ENCODE measurements around the gene RNASE11. TPM values are rescaled to one million over a fixed set of nuclear protein-coding genes. Genes with fewer than 3 reads are reported as not detected.
"Not testable (repeated sequence)": the region's sequence is repeated elsewhere in the genome, so short reads cannot be mapped to it uniquely, and the experiment has no call there.

The RNASE11 gene
- polyA plus RNA-seq, 1 experiment = not detected

- ChIA-PET CTCF (interaction anchor here (0.6 to 7.9 kb wide), 7 partner anchors 74 to 280 kb away, joined by 3 to 71 read pairs (median 3); partner anchors contain the start of genes APEX1, OSGEP, PARP2 and TEP1), POLR2A (no interaction called here)
- no peak overlapping the region for H3K27ac ChIP-seq (ENCODE audit: low read depth, low read length)
- H3K4me3 ChIP-seq (ENCODE audit: low read depth, low read length) = no peak overlapping the region
- TF ChIP-seq, protein P1, sequence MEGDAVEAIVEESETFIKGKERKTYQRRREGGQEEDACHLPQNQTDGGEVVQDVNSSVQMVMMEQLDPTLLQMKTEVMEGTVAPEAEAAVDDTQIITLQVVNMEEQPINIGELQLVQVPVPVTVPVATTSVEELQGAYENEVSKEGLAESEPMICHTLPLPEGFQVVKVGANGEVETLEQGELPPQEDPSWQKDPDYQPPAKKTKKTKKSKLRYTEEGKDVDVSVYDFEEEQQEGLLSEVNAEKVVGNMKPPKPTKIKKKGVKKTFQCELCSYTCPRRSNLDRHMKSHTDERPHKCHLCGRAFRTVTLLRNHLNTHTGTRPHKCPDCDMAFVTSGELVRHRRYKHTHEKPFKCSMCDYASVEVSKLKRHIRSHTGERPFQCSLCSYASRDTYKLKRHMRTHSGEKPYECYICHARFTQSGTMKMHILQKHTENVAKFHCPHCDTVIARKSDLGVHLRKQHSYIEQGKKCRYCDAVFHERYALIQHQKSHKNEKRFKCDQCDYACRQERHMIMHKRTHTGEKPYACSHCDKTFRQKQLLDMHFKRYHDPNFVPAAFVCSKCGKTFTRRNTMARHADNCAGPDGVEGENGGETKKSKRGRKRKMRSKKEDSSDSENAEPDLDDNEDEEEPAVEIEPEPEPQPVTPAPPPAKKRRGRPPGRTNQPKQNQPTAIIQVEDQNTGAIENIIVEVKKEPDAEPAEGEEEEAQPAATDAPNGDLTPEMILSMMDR (IDR thresholded peaks at IDR 0.05; ENCODE audit: low read depth, low read length) = peak; percentile 62
- no peaks in the 10 kb centered on the region for H3K27me3 ChIP-seq (ENCODE audit: control insufficient read depth, insufficient read depth, low read length)
- no peak for DNase-seq (ENCODE audit: low read depth, low spot score)
- H3K9me3 ChIP-seq (ENCODE audit: control insufficient read depth, insufficient read depth, low read length) = no peaks in the 10 kb centered on the region
Measured at GRCh38 chr14:20606190-20606901, 18.5 kb upstream of the RNASE11 start.

DNA sequence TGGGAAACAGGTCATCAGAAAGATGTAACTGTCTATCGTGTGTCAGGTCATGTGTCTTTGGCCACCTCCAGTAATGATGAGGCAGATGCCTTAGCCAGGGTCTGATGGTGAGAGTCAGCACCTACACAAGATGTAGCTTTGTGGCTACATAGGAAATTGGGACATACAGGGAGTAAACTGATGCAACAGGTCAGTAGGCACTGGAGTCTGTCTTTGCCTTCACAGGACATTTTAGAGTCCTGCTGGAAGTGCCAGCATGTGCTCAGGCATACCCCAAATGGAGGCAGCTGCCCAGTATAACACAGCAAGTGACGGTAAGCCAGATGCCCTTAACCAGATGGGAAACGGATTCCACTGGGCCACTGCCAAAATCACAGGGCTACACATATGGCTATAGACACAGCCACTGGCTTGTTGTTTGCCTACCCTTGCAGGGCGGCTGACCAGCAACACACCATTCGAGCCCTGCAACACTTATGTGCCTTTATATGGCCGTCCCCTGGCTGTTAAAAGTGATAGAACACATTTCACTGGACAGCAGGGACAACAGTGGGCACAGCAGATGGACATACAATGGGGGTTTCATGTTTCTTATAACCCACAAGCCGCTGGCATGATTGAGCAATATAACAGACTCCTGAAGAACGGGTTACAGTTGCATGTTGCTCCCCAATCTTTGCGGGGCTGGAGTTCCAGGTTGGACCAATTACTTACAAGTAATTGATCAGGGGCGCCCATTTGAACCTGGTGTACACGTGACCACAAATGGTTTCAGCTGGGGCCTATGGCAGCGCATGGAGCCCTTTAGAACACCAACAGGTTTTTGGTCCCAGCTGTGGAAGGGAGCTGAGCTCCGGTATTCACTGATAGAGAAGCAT lies 16.3 kb upstream of the RNASE11 start:
- Histone ChIP-seq H3K4me3 (ENCODE audit: low read depth, low read length) (no peak overlapping the region), H3K27me3 (ENCODE audit: control insufficient read depth, insufficient read depth, low read length) (peaks cover 2% of the 10 kb centered on the region), H3K27ac (ENCODE audit: low read depth, low read length) (no peak overlapping the region), H3K9me3 (ENCODE audit: control insufficient read depth, insufficient read depth, low read length) (no peaks in the 10 kb centered on the region)
- CTCF ChIA-PET = interaction anchor here (7.9 kb wide), 1 partner anchor 277 kb away, joined by 71 read pairs; no protein-coding TSS in a partner anchor
- DNase-seq (ENCODE audit: low read depth, low spot score) = no peak
- TF ChIP-seq, protein P1 (IDR thresholded peaks at IDR 0.05; ENCODE audit: low read depth, low read length) = no peak
- POLR2A ChIA-PET = no interaction called here

DNA sequence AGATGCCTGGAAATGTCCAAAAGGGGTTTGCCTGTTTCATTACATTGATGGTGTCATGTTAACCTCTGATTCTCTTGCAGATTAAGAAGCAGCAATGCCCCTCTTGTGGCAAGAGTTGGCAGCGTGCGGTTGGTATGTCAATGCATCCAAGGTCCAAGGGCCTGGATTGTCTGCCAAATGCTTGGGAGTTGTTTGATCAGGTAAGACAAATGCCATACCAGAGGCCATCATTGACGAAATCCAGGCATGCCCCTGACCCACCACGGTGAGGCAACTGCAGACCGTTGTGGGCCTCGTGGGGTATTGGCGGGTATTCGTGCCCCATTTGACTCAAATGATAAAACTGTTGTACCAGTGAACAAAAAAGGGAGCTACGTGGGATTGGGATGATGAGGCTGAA lies 14.8 kb upstream of the RNASE11 start:
- TF ChIP-seq, protein P1 (IDR thresholded peaks at IDR 0.05; ENCODE audit: low read depth, low read length) = no peak
- no peak for DNase-seq (ENCODE audit: low read depth, low spot score)
- H3K27me3 ChIP-seq (ENCODE audit: control insufficient read depth, insufficient read depth, low read length) = peaks cover 2% of the 10 kb centered on the region
- POLR2A ChIA-PET = no interaction called here
- no peak overlapping the region for H3K4me3 ChIP-seq (ENCODE audit: low read depth, low read length)
- CTCF ChIA-PET = no interaction called here
- no peaks in the 10 kb centered on the region for H3K9me3 ChIP-seq (ENCODE audit: control insufficient read depth, insufficient read depth, low read length)
- no peak overlapping the region for H3K27ac ChIP-seq (ENCODE audit: low read depth, low read length)

- Histone ChIP-seq H3K27ac (ENCODE audit: low read depth, low read length) (no peak overlapping the region), H3K4me3 (ENCODE audit: low read depth, low read length) (no peak overlapping the region), H3K9me3 (ENCODE audit: control insufficient read depth, insufficient read depth, low read length) (no peaks in the 10 kb centered on the region), H3K27me3 (ENCODE audit: control insufficient read depth, insufficient read depth, low read length) (peaks cover 2% of the 10 kb centered on the region)
- TF ChIP-seq, protein P1 (IDR thresholded peaks at IDR 0.05; ENCODE audit: low read depth, low read length) = no peak
- no peak for DNase-seq (ENCODE audit: low read depth, low spot score)
- POLR2A ChIA-PET = no interaction called here
- CTCF ChIA-PET = no interaction called here
Measured at GRCh38 chr14:20601522-20601921, 13.7 kb upstream of the RNASE11 start.

DNA sequence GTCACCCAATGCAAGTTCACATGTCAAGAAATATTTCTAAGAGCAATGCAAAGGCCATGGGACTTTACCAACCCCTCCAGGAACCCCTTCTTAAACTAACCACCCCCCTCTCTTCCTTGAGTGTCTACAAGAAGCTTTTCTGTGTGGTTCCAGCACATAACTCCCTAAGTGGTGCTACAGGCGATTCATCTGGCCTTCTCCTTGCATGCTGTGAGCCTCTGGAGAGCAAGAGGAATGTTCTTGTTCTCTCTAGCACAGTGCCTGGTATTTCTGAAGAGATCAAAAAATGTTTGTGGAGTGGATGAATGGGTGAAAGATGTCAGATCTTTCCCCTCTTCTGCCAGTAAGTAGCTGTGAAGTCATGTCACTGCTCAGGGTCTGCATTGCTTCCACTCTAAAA lies 9.3 kb upstream of the RNASE11 start:
- DNase-seq (ENCODE audit: low read depth, low spot score) = no peak
- no peaks in the 10 kb centered on the region for H3K9me3 ChIP-seq (ENCODE audit: control insufficient read depth, insufficient read depth, low read length)
- POLR2A ChIA-PET = no interaction called here
- CTCF ChIA-PET = no interaction called here
- no peak overlapping the region for H3K27ac ChIP-seq (ENCODE audit: low read depth, low read length)
- H3K27me3 ChIP-seq (ENCODE audit: control insufficient read depth, insufficient read depth, low read length) = peaks cover 2% of the 10 kb centered on the region
- no peak overlapping the region for H3K4me3 ChIP-seq (ENCODE audit: low read depth, low read length)
- TF ChIP-seq, protein P1 (IDR thresholded peaks at IDR 0.05; ENCODE audit: low read depth, low read length) = no peak

- H3K4me3 ChIP-seq (ENCODE audit: low read depth, low read length); H3K27me3 ChIP-seq (ENCODE audit: control insufficient read depth, insufficient read depth, low read length); POLR2A ChIA-PET; H3K9me3 ChIP-seq (ENCODE audit: control insufficient read depth, insufficient read depth, low read length); CTCF ChIA-PET; H3K27ac ChIP-seq (ENCODE audit: low read depth, low read length); DNase-seq (ENCODE audit: low read depth, low spot score): not testable (repeated sequence)
Measured at GRCh38 chr14:20595726-20596125, 7.9 kb upstream of the RNASE11 start.

Data from AG04450 (cell line).